ENCODE data around the gene CSRNP3.

The CSRNP3 gene

GRCh38 chr2:165693838-165694237 lies 224.3 kb downstream of the CSRNP3 start:
- no peak for DNase-seq

GRCh38 chr2:165697748-165698443 lies 228.4 kb downstream of the CSRNP3 start:
- no peak for DNase-seq

- no peak for DNase-seq
Observed at GRCh38 chr2:165698444-165698884, 229.0 kb downstream of the CSRNP3 start.

- no peak for DNase-seq
Observed at GRCh38 chr2:165699946-165700345, 230.4 kb downstream of the CSRNP3 start.

GRCh38 chr2:165700531-165700930 lies 231.0 kb downstream of the CSRNP3 start:
- no peak for DNase-seq

- DNase-seq, result no peak
Observed at GRCh38 chr2:165701147-165701546, 231.6 kb downstream of the CSRNP3 start.

GRCh38 chr2:165706960-165707487 lies 237.5 kb downstream of the CSRNP3 start:
- no peak for DNase-seq

GRCh38 chr2:165716091-165716490 lies 246.6 kb downstream of the CSRNP3 start:
- no peak for DNase-seq

GRCh38 chr2:165718610-165719210 lies 249.2 kb downstream of the CSRNP3 start:
- no peak for DNase-seq

GRCh38 chr2:165720511-165720910 lies 251.0 kb downstream of the CSRNP3 start:
- DNase-seq, result no peak

- DNase-seq, result no peak
Observed at GRCh38 chr2:165725421-165725820, 255.9 kb downstream of the CSRNP3 start.
